ENCODE measurements around the gene ERG28. TPM values are rescaled to one million over a fixed set of nuclear protein-coding genes. Genes with fewer than 3 reads are reported as not detected.

ERG28 gene
- total RNA-seq, 4 donors from 2014 or later: 0.26 to 11.2 (median 4.2) TPM

- DNase-seq: peak; percentile 78 to 80
- Histone ChIP-seq H3K36me3 (no peaks in the 10 kb centered on the region), H3K4me1 (no peaks in the 10 kb centered on the region), H3K27me3 (no peaks in the 10 kb centered on the region), H3K9me3 (no peaks in the 10 kb centered on the region), H3K4me3 (no peak overlapping the region), H3K27ac (no peak overlapping the region)
- TF ChIP-seq POLR2A (IDR thresholded peaks at IDR 0.05) (no peak), CTCF (IDR thresholded peaks at IDR 0.05) (peak; percentile 86 to 94 (median 92))
- intact Hi-C loops (cut with DNase I; ENCODE audit: low total_unique reads): loop anchor here (5.0 kb wide), 1 partner anchor 77 kb away; the partner anchor contains the start of gene FLVCR2
These were observed 6.4 kb downstream of the ERG28 start for GRCh38 chr14:75654127-75654732.

GRCh38 chr14:75653563-75653962, 7.1 kb downstream of the ERG28 start:
- Histone ChIP-seq H3K27ac (no peak overlapping the region), H3K36me3 (no peaks in the 10 kb centered on the region), H3K4me1 (no peaks in the 10 kb centered on the region), H3K27me3 (no peaks in the 10 kb centered on the region), H3K4me3 (no peak overlapping the region), H3K9me3 (no peaks in the 10 kb centered on the region)
- no peak for DNase-seq
- intact Hi-C loops (cut with DNase I; ENCODE audit: low total_unique reads): loop anchor here (5.0 kb wide), 1 partner anchor 76 kb away; the partner anchor contains the start of gene FLVCR2
- TF ChIP-seq POLR2A (IDR thresholded peaks at IDR 0.05) (no peak), CTCF (IDR thresholded peaks at IDR 0.05) (no peak)

- Histone ChIP-seq H3K36me3 (no peaks in the 10 kb centered on the region), H3K4me3 (no peak overlapping the region), H3K27ac (no peak overlapping the region), H3K4me1 (no peaks in the 10 kb centered on the region), H3K9me3 (no peaks in the 10 kb centered on the region), H3K27me3 (no peaks in the 10 kb centered on the region)
- intact Hi-C loops (cut with DNase I; ENCODE audit: low total_unique reads): loop anchor here (5.0 kb wide), 1 partner anchor 73 kb away; the partner anchor contains the start of gene FLVCR2
- DNase-seq: no peak
- TF ChIP-seq CTCF (IDR thresholded peaks at IDR 0.05): no peak
- TF ChIP-seq POLR2A (IDR thresholded peaks at IDR 0.05): no peak
These were observed 10.2 kb downstream of the ERG28 start for GRCh38 chr14:75650253-75651058.

DNA sequence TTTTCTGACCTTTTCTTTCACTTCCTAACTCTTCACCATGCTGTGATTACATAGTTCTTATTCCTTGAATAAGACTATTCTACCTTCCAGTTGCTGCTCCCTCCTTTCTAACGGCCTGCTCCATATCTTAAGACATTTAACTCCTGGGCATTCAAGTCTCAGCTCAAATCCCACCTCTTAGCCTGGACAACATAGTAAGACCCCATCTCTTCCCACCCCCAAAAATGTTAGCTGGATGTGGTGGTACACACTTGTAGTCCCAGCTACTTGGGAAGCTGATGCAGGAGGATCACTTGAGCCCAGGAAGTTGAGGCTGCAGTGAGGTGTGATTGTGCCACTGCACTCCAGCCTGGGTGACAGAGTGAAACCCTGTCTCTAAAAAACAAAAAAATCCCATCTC, 10.9 kb downstream of the ERG28 start:
- Histone ChIP-seq H3K36me3 (no peaks in the 10 kb centered on the region), H3K9me3 (no peaks in the 10 kb centered on the region), H3K4me1 (no peaks in the 10 kb centered on the region), H3K27me3 (no peaks in the 10 kb centered on the region), H3K27ac (no peak overlapping the region), H3K4me3 (no peak overlapping the region)
- intact Hi-C loops (cut with DNase I; ENCODE audit: low total_unique reads): loop anchor here (5.0 kb wide), 1 partner anchor 72 kb away; the partner anchor contains the start of gene FLVCR2
- TF ChIP-seq CTCF (IDR thresholded peaks at IDR 0.05) (no peak), POLR2A (IDR thresholded peaks at IDR 0.05) (no peak)
- DNase-seq: no peak

GRCh38 chr14:75649337-75649736, 11.3 kb downstream of the ERG28 start:
- Histone ChIP-seq H3K4me3 (no peak overlapping the region), H3K36me3 (no peaks in the 10 kb centered on the region), H3K4me1 (no peaks in the 10 kb centered on the region), H3K27ac (no peak overlapping the region), H3K9me3 (no peaks in the 10 kb centered on the region), H3K27me3 (no peaks in the 10 kb centered on the region)
- TF ChIP-seq POLR2A (IDR thresholded peaks at IDR 0.05) (no peak), CTCF (IDR thresholded peaks at IDR 0.05) (no peak)
- DNase-seq: no peak
- intact Hi-C loops (cut with DNase I; ENCODE audit: low total_unique reads): no loop called here

Measured in uterus (tissue), 4 donors.